Right atrium auricular region (tissue), 2 donors: Measurements from ENCODE around the gene ANKRD62. TPM values are rescaled to one million over a fixed set of nuclear protein-coding genes. Genes with fewer than 3 reads are reported as not detected.

ENCODE experiments used
- DNase-seq: peaks from one replicate; pipeline ENCODE4 v3.0.0-alpha.2; 2019; ENCODE audit warnings: low spot score
- H3K27ac ChIP-seq, 2 donors: fragments of 200-600 bp; sonication (generic); 1 replicate in 1 of 2; 2 replicates in 1 of 2; pipeline ENCODE4 v1.5.1; 2016 to 2019
- H3K27me3 ChIP-seq, 2 donors: fragments of 200-600 bp; sonication (generic); one replicate each; pipeline versions ENCODE4 v1.5.1 to v1.6.0; 2017 to 2019
- H3K36me3 ChIP-seq: fragments of 200-600 bp; sonication (generic); one replicate; pipeline ENCODE4 v1.5.1; 2016
- H3K4me1 ChIP-seq, 2 donors: fragments of 200-600 bp; sonication (generic); one replicate each; pipeline versions ENCODE4 v1.5.1 to v1.6.0; 2017 to 2019
- H3K4me3 ChIP-seq, 2 donors: fragments of 200-600 bp; sonication (generic); 1 replicate in 1 of 2; 2 replicates in 1 of 2; pipeline ENCODE4 v1.5.1; 2017 to 2019; ENCODE audit warnings: mild to moderate bottlenecking in 1 of 2, moderate library complexity in 1 of 2
- H3K9me3 ChIP-seq, 2 donors: fragments of 200-600 bp; sonication (generic); one replicate each; pipeline ENCODE4 v1.5.1; 2019
- CTCF ChIP-seq, 2 donors: fragments of 200-600 bp; sonication (generic); IDR thresholded peaks; one replicate each; pipeline ENCODE4 v1.5.1; 2019; ENCODE audit warnings: antibody characterized with exemption in 2 of 2
- total RNA-seq, 2 donors: library from RNA; depleted of rRNA; stranded (reverse); fragments of >200 nt; gene quantifications; one replicate each; pipeline ENCODE4 v1.1.0, GENCODE V29; 2016

Gene ANKRD62
- total RNA-seq, 2 donors from 2014 or later = not detected

DNA sequence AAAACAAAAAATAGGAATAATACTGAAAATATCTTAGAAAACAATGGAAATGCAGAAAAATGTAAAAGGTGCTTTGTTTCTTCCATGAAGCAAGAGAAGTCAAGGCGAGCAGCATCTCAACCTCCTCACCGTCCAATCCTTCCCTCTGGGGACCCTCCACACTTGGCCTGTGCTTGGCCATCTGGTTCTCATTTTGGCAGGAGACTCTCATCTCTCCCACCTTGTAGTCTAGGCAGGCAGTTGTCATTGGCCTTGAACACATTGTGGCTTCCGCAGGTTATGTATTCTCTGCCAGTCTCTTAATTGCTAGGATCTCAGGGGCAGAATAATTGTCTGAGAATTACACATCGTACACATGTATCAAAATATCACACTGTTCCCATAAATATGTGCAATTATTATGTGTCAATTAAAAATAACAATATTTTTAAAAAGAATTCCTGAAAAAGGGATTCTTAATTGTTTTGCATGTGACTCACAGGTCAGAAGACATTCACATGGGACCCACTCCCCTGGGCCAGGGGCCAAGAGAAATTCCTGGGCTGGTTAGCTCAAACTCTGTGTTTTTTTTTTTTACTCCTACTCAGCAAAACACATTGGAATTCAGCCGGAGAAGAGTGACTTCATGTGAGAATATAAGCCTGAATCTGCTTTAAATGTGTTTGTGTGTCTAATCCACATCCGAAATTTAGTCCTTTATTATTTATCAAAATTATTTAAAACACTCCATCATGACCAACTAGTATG, 14.0 kb upstream of the ANKRD62 start:
- Histone ChIP-seq H3K36me3 (no peaks in the 10 kb centered on the region), H3K27ac (no peak overlapping the region), H3K4me3 (no peak overlapping the region), H3K4me1 (no peaks in the 10 kb centered on the region), H3K9me3 (no peaks in the 10 kb centered on the region), H3K27me3 (no peaks in the 10 kb centered on the region)
- no peak for DNase-seq
- no peak for TF ChIP-seq CTCF (IDR thresholded peaks at IDR 0.05)

- H3K27me3 ChIP-seq = no peaks in the 10 kb centered on the region
- no peak for DNase-seq
- no peaks in the 10 kb centered on the region for H3K36me3 ChIP-seq
- H3K4me1 ChIP-seq = no peaks in the 10 kb centered on the region
- H3K27ac ChIP-seq = no peak overlapping the region
- H3K9me3 ChIP-seq = no peaks in the 10 kb centered on the region
- H3K4me3 ChIP-seq = no peak overlapping the region
- no peak for TF ChIP-seq CTCF (IDR thresholded peaks at IDR 0.05)
These were observed 8.5 kb upstream of the ANKRD62 start for GRCh38 chr18:12085136-12085535.

DNA sequence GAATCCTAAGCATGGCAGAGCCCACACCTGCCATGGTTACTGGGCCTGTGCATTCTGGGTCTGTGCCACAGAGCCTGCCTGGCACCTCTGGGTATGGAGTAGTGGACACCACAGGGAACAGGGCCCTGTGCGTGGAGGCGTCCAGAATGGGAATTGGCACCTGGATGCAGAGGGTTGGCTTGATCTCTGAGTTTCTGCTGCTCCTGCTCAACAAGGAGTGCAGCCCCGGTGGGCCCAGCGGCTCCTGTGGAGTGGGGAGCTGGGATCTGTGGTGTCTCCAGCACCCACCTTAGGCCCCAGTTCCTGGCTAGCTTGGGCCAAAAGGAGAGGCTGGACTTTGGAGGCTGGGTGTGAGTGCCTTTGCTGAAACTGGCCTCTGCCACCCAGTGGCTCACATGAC, 7.9 kb upstream of the ANKRD62 start:
- no peak overlapping the region for H3K4me3 ChIP-seq
- DNase-seq = no peak
- no peaks in the 10 kb centered on the region for H3K27me3 ChIP-seq
- no peaks in the 10 kb centered on the region for H3K36me3 ChIP-seq
- no peak for TF ChIP-seq CTCF (IDR thresholded peaks at IDR 0.05)
- no peak overlapping the region for H3K27ac ChIP-seq
- H3K4me1 ChIP-seq = no peaks in the 10 kb centered on the region
- H3K9me3 ChIP-seq = no peaks in the 10 kb centered on the region

GRCh38 chr18:12086249-12086648, 7.4 kb upstream of the ANKRD62 start:
- Histone ChIP-seq H3K4me1 (no peaks in the 10 kb centered on the region), H3K27ac (no peak overlapping the region), H3K36me3 (no peaks in the 10 kb centered on the region), H3K4me3 (no peak overlapping the region), H3K27me3 (no peaks in the 10 kb centered on the region), H3K9me3 (no peaks in the 10 kb centered on the region)
- TF ChIP-seq CTCF (IDR thresholded peaks at IDR 0.05) = no peak
- no peak for DNase-seq

GRCh38 chr18:12086677-12087470, 6.8 kb upstream of the ANKRD62 start:
- Histone ChIP-seq H3K4me3 (no peak overlapping the region), H3K4me1 (no peaks in the 10 kb centered on the region), H3K36me3 (no peaks in the 10 kb centered on the region), H3K27me3 (no peaks in the 10 kb centered on the region), H3K9me3 (no peaks in the 10 kb centered on the region), H3K27ac (no peak overlapping the region)
- no peak for TF ChIP-seq CTCF (IDR thresholded peaks at IDR 0.05)
- no peak for DNase-seq
